HG03457 (cell line): Measurements from ENCODE around the gene LTN1.

Experiments used
- ATAC-seq: cut with Tn5 transposase; IDR thresholded peaks from one replicate; pipeline ENCODE4 v1.9.1; 2021; ENCODE audit warnings: moderate number of reproducible peaks; ENCODE audit not compliant: unreplicated experiment

Gene LTN1

DNA sequence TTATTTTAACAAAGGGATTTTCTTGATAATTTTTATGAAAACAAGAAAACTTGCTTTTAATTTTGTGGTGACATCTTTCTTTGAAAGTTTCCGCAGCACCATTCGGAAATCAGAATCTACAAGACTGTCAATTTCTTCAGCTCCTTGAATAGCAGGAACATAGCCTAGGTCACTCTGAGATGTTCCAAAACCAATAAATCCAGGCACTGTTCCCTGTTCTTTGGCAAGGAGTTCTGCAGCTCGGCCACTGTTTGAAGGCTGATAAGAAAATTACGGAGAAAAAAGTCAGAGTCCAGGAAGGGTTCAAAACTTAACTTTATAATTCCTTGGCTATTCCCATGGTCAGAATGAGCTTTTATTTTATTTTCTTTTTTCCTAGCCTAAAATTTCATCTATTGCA is 6.0 kb downstream of the LTN1 start:
- no peak for ATAC-seq

DNA sequence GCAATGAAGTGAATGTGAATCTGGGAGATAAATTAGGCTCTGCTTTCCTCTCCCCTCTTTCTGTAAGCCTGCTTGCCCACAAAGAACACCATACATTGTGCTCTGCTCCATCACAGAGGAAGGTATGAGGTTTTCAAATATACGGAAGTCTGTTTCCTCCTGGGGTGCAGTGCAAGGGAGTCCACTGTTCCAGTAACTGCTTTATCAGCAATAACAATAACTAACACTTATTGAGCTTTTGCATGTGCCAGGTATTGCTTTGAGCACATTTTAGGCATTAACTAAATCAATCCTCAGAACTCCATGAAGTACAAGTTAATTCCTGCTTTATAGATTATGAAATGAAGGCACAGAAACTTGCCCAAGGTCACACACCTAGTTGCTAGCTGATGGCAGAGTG is 10.0 kb downstream of the LTN1 start:
- ATAC-seq, result no peak

DNA sequence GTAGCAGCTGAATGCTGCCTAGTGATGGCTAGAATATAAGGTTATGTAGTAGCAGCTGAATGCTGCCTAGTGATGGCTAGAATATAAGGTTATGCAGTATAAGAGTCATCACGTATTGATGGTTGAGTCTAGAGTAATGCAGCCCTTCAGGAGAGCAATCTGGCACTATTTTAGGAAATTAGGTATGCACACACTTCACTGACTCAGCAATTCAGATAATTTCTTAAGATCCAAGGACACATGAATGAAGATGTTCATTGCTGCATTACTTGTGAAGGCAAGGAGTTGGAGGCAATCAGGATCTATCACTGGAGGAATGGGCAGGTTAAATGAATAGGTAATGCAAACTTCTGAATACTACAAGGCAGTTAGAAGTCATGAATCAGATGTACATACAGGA is 13.6 kb downstream of the LTN1 start:
- no peak for ATAC-seq

DNA sequence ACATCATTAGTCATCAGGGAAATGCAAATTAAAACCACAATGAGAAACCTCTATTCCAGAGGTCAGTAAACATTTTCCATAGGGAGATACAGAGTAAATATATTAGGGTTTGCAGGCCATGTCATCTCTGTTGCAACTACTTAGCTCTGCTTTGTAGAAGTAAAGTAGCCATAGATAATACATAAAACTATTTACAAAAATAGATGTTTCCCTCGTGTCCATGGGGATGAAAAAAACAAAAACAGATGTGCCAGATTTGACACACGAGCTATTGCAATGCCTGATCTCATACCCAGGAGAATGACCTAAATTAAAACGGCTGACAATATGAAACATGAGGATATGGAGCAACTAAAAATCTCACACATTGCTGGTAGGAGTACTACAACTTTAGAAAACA is 17.3 kb downstream of the LTN1 start:
- no peak for ATAC-seq

DNA sequence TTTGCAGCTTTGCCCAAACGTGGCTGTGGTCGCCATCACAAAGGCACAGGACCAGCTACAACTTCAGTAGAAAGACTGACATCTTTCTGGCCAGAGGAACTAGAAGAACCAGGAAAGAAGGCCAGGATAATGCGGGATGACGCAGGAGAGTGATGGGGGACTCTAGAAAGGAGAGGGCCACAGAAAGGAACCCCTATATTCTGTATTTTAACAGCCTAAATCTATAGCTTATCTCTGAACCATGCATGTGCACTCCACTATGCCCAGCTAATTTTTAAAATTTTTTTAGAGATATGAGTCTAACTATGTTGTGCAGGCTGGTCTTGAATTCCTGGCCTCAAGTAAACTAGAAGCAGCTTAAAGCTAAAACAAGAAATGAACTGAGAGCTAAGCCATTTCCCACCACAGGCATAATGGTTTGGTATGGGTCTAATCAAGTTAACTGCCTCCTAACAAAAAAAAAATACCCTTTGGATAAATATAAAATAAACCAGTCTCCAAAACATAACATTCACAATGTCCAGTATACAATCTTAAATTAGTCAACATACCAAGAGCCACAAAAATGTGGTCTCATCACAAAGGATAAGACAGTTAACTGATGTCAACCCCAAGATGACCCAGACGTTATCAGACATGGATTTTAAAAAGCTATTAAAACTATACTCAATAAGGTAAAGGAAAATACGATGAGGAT is 18.0 kb downstream of the LTN1 start:
- no peak for ATAC-seq

DNA sequence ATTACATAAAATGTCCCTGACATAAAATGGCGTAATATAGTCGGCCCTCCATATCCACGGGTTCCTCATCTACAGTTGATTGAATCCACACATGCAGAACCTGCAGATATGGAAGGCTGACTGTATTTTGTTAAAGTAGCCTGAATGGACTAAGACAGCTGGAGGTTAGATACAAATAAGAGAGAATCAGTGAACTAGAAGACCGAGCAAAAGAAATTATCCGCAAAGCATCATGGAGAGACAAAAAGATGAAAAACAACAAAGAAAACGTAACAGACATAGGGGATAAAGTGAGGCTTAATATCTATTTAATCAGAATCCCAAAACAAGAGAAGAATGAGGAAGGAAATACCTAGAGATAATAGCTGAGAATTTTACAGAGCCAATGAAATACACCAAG is 20.3 kb downstream of the LTN1 start:
- no peak for ATAC-seq

DNA sequence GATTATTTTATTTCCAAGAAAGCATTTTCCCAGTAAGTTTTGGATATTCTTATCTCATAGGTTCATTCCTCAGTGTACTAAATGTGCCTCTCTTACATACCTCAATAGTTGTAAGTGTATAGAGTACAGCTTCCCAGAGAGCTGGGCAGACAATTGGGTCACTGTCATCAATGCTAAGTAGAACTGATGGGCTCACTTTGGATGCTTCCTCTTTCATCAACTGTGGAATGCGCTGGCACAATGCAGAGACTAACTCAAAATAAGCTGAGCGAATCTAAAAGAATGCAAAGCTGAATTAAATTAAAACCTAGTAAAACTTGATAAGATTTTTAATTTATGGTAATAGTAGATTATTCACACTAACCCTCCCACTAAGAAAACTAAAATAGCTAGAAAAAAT is 21.5 kb downstream of the LTN1 start:
- ATAC-seq, result no peak

DNA sequence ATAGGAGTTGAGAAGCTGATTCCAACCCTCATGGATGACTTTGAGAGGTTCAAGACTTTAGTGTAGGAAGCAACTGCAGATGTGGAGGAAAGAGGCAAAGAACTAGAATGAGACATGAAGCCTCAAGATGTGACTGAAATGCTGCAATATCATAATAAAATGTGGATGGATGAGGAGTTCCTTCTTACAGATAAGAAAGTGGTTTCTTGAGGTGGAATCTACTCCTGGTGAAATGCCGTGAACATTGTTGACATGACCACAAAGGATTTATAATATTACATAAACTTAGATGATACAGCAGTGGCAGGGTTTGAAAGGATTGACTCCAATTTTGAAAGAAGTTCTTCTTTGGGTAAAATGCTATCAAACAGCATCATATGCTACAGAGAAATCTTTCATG is 28.8 kb downstream of the LTN1 start:
- ATAC-seq, result no peak

DNA sequence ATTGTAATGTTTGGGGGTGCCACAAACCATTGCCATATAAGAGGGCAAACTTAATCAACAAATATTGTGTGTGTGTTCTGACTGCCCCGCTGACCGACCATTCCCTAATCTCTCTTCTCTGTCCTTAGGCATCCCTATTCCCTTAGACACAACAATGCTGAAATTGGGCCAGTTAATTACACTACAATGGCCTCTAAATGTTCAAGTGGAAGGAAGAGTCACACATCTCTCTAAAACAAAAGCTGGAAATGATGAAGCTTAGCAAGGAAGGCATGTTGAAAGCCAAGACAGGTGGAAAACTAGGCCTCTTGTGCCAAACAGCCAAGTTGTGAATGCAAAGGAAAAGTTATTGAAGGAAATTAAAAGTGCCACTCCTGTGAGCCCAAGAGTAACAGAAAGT is 30.2 kb downstream of the LTN1 start:
- no peak for ATAC-seq

DNA sequence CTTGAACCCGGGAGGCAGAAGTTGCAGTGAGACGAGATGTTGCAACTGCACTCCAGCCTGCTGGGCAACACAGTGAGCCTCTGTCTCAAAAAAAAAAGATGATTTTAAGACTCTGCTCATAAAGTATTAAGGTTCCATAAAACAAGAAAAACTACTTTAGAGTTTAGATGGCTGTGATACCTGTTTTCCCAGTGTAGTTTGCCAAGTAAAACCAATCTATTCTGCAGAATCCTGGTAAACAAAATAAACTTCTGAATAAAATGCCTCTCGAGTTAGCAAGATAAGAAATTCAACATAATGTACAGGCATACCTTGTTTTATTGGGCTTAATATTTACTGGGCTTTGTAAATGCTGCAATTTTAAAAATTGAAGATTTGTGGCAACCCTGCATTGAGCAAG is 30.8 kb downstream of the LTN1 start:
- ATAC-seq, result no peak

DNA sequence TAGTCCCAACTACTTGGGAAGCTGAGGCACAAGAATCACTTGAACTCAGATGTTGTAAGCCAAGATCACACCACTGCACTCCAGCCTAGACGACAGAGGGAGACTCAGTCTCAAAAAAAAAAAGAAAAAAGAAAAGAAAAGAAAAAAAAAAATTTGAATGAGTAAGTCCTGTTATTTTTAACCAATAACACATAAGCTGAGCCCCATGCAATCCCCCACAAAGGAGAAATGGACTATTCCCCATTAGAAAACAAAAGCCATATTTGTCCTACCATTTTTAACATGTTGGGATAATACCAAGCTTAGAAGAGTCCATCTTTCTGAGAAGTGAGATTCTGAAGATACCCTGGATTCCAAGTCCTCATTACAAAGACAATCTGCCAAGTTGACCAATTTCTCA is 32.4 kb downstream of the LTN1 start:
- no peak for ATAC-seq

DNA sequence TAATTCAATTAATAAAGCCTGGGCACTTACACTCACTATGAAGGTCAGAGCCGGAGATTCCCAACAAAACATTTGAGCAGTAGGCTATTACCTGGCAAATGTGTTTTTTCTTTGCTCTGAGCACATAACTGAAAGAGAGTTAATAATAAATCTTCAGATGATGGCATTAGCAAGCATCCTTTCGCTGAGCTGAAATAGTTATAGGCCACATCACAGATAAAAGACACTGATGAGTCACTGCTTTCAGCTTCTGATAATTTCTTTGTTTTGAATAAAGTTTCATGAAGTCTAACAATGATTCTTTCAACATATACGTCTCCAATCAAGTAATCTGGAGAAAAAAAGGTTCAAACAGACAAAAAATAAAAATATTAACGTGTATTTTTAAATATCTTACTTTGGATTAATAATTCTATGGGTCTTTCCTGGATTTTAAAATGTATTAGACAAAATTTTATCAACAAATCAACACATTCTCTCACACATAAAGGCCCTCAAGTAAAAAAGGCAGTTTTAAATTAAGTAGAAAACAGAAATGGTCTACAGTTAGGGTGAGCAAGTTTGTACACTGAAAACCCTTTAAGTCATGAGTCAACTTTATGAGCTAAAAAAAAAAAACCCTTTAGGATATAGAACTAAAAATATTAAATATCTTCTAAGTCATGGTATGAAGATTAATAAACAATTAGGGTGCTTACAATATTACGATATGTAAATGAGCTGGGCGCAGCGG is 33.1 kb downstream of the LTN1 start:
- ATAC-seq, result no peak

DNA sequence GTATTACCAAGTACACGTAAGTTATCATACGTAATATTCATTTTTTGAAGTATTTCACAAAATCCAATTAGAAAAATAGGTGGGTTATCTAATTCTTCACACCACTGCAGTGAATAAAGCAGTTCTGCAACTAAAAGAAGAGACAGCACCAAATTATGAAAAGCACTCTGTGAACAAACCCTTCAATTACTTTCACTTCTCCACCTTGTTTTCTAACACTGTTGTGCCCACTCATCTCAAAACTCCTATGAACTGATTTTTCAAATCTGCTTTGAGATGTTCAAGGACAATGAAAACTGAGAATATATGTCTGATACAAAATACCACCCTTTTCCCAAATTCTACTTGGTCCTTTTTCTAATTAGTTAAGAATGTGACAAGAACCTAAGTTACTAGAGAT is 39.4 kb downstream of the LTN1 start:
- no peak for ATAC-seq

DNA sequence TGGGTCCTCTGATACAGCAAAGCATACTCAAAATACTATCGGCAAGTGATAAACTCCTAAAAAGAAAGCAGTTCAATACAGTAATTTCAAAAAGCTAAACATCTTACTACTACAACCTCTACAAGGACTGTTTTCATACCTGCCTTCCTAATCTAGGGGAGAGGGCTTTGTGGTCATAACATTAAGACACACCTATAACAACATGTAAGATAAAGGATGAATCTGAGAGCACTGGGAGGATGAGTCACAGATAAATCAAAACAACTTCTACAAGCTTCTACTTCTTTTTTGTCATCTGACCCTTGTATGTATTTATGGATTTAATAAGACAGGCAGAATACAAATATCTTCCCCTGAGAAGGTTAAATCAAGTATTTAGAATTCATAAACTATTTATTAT is 40.0 kb downstream of the LTN1 start:
- no peak for ATAC-seq

DNA sequence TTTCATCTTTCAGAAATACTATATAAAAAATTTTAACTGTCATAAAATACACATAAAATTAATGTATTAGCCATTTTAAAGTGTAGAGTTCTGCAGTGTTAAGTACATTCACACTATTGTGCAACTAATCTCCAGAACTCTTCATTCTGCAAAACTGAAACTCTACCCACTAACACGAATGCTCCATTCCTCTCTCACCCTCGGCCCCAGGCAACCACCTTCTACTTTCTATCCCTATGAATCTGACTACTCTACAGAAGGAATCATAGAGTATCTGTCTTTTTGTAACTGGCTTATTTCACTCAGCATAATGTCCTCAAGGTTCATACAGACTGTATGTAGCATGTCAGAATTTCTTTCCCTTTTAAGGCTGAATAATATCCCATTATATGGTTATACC is 43.4 kb downstream of the LTN1 start:
- ATAC-seq, result no peak

DNA sequence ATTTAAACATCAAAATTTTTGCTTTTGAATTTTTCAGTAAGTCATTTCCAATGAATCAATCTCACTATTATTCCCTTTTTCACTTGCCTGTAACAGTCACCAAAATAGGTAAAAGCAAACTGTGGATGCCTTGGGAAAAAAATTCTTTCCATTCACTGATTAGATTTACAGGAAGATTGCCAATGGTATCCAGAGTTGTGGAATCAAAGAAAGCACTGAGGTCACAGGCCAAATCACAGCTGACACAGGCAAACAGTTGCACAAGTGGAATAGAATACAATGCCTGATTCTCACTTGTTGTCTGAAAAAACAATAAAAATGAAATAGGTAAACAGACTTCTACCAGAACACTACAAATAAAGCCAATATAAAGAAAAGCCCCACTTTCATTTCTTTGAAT is 48.4 kb downstream of the LTN1 start:
- no peak for ATAC-seq

DNA sequence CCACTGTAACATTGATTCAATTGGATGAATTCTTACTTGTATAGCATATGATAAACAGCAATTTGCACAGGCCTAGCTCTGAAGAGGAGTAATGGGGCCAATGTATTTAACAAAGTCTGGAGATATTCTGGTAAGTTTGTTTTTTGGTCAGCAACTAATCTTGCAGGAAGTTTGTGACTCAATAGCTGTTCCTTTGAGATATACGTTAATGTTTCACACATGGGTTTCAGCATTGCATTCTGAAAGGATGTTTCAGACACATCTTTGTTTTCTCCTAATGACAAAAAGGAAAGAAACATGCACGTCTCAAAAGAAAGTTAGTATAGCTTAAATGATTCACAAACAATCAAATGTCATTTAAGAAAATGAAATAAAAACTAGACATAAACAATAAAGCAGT is 49.0 kb downstream of the LTN1 start:
- ATAC-seq, result no peak

DNA sequence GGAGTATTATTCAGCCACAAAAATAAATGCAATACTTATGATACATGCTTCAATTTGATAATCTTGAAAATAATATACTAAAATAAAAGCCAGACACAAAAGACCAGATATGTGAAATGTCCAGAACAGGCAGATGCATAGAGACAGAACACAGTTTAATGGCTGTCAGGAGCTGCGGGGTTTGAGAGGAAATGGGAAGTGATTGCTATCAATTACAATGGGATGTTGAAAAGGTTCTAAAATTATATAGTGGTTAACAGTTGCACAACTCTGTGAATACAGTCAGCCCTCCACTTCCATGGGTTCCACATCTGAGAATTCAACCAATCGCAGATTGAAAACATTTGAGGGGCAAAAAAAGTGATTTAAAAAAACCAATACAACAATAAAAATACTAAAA is 54.0 kb downstream of the LTN1 start:
- ATAC-seq, result no peak

DNA sequence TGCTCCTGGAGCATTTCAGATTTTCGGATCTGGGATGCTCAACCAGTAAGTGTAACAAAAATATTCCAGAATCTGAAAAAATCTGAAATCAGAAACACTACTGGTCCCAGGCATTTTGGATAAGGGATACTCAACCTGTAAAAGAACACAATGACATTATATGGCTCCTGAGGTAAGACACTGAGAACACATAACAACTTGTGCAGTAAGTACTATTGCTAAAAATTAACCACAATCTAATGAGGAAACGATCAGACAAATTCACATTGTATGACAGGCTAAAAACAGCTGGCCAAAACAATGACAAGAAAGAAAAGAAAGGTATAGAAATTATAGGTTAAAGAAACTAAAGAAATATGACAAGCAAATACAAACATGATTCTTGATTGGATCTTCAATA is 54.9 kb downstream of the LTN1 start:
- no peak for ATAC-seq

DNA sequence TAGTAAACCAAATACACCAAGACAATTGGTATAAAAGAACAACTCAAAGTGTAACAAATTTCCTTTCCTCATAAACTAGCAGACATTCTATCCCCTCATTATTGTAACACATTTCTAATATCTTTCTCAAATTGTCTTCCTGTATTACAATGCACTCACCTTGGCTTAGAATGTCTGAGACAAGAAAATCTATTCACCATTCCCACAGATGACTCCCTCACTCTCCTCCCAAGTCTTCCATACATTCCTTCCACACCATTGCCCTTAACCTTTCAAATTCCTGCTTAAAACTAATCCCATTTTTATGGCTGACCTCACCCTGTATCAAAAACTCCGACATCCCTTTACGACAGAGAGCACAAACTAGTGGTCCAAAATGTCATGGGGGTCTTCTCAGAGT is 56.0 kb downstream of the LTN1 start:
- no peak for ATAC-seq

DNA sequence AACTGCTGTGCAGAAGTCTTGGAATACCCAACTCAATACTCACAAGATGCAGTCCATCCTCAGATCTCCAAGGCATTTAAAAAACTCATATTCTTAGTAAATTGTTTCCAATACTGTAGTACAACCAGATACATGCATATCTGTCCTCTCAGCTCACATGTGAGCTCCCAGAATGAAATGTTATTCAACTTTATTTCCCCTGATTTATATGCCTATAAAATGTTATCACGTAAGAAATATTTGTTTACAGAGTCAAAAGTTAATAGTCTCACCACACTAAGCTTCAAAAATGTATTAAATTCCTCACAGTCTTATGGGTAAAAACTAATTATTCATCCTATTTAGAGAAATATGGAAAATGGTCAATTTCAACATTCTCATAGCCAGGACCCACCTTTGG is 56.6 kb downstream of the LTN1 start:
- no peak for ATAC-seq

DNA sequence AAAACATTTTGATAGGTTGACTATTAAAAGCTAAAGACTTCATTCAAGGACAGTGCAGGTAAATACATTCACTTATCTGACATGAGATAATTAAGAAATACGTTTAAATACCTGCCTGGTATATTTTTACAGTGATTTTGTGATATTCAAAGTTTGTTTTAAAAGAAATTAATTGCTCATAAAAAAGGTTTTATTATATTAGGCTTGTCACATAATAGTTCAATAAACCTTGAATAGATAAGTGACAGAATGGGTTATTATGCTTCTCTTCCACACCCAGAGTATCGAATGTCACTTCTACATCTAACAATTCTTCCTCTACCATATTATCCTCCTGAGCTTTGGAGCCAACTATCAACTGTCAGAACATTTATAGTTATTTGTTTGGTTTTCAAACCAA is 60.0 kb downstream of the LTN1 start:
- no peak for ATAC-seq
